Measurements from ENCODE around the gene AGPS.

Gene AGPS

GRCh38 chr2:177466337-177467195, 74.0 kb downstream of the AGPS start:
- no peak for TF ChIP-seq CTCF (IDR thresholded peaks at IDR 0.05; ENCODE audit: extremely low read depth, missing control alignments)
- DNase-seq (ENCODE audit: low spot score) = no peak

DNA sequence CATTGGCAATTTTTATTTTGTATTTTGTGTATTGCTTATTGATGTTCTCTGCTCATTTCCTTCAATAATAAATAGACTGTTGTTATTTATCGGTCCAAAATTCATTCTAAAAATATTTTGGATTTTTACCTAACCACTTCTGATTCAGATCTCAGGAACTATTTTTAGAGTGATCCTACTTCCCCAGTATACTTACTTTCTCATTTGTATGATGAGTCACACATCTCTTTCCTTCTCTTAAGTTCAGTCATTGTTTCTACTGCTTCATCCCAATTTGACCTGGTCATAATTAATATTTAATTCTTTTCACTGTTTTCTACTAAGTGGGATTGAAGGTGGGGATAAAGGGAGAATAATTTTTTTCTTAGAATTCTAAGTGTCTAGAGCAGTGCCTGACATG, 75.1 kb downstream of the AGPS start:
- DNase-seq (ENCODE audit: low spot score) = no peak
- no peak for TF ChIP-seq CTCF (IDR thresholded peaks at IDR 0.05; ENCODE audit: extremely low read depth, missing control alignments)

DNA sequence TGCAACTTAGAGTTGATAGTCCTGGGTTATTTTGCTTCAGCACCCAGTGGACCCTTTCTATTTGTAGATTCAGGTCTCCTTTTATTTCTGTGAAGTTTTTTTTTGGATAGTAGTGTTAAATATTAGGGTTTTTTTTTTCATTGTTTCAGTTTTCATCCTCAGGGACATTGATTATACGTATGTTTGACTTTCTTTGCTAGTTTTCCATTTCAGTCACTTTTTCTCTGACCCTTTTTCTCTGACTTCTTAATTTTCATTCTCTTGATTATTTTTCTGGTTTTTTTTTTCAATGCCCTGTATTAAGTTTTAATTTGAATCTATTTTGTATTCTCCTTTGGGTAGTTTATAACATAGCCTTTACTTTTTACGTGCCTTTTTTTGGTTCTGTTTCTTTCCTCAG, 79.4 kb downstream of the AGPS start:
- no peak for TF ChIP-seq CTCF (IDR thresholded peaks at IDR 0.05; ENCODE audit: extremely low read depth, missing control alignments)
- no peak for DNase-seq (ENCODE audit: low spot score)

DNA sequence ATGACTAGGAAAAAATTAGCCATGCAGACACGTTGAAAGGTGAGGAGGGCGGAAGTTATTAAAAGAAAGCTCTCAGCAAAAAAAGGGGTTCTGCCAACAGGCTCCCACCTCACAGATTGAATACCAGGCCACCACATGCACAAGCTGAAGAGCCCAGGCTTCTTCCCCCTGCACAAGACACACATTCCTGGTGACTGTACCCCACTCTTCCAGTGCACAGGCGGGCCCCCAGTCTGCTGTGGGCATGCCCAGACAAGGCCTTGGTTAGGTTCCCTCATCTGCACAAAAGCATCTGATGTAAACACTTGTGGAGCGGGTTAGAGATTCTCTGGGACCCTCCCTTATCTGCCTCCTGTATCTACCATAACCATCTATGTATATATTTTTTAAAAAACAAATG, 81.7 kb downstream of the AGPS start:
- DNase-seq (ENCODE audit: low spot score) = no peak
- no peak for TF ChIP-seq CTCF (IDR thresholded peaks at IDR 0.05; ENCODE audit: extremely low read depth, missing control alignments)

- no peak for DNase-seq (ENCODE audit: low spot score)
- TF ChIP-seq CTCF (IDR thresholded peaks at IDR 0.05; ENCODE audit: extremely low read depth, missing control alignments) = no peak
Measured at GRCh38 chr2:177474998-177475397, 82.4 kb downstream of the AGPS start.

DNA sequence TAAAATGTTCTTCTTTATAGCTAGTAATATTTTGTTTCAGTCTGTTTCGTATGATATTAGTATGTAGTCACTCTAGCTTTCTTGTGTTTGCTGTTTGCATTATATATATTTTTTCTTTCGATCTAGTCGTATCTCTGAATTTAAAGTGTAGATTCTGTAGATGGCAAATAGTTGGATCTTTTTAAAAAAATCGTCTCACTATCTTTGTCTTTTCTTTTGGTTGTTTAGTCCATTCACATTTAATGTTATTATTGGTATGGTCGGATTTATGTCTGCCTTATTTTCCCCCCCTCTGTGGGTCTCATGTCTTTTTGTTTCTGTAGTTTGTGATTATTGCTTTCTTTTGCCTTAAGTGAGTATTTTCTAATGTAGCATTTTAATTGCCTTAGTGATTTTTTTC, 84.3 kb downstream of the AGPS start:
- no peak for DNase-seq (ENCODE audit: low spot score)
- no peak for TF ChIP-seq CTCF (IDR thresholded peaks at IDR 0.05; ENCODE audit: extremely low read depth, missing control alignments)

DNA sequence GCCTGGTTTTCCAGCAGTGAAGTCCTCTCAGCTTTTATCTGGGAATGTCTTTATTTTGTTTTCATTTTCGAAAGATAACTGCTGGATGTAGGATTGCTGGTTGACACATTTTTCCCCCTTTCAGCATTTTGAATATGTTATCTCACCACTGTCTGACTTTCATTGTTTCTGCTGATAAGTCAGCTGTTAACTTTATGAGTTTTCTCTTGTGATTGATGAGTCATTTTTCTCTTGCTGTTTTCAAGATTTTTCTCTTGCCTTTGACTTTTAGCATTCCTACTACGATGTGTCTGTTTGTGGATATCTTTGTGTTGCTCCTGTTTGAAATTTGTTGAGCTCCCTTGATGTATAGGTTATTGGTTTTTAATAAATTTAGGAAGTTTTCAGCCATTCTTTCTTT, 85.5 kb downstream of the AGPS start:
- DNase-seq (ENCODE audit: low spot score) = no peak
- TF ChIP-seq CTCF (IDR thresholded peaks at IDR 0.05; ENCODE audit: extremely low read depth, missing control alignments) = no peak
